ENCODE results near the gene SYNPO2.
"Not testable (repeated sequence)": the region's sequence is repeated elsewhere in the genome, so short reads cannot be mapped to it uniquely, and the experiment has no call there.

SYNPO2 gene

DNA sequence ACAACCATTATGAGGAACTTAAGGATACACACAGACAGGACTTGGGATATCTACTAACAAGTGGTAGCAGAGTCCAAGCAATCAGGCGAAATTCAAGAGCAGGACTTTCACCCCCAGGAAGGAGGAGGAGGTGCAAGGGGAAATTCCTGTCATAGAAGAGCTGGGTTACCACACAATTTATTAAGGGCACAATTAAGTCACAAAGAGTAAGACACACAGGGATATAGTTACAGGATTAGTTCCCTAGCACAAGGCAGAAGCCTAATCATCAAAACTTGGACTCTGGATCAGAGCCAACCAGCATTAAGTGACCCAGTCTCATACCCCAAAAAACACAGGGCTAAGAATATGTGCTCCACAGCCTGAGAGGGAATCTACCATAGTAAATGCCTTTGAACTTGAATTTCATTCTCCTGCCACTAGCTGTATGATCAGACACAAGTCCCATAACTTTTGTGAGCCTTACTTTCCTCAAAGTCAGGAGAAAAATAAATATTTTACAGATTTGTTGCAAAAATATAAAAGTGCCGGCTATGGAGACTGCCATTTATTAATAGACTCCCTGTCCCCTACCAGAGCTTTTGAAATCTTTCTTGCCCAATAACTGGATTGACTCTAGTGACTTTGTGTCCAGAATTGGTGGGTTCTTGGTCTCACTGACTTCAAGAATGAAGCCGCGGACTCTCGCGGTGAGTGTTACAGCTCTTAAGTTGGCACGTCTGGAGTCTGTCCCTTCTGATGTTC is 87.0 kb downstream of the SYNPO2 start:
- no peak for DNase-seq

- DNase-seq: not testable (repeated sequence)
These were observed 87.5 kb downstream of the SYNPO2 start for GRCh38 chr4:118976193-118976560.

DNA sequence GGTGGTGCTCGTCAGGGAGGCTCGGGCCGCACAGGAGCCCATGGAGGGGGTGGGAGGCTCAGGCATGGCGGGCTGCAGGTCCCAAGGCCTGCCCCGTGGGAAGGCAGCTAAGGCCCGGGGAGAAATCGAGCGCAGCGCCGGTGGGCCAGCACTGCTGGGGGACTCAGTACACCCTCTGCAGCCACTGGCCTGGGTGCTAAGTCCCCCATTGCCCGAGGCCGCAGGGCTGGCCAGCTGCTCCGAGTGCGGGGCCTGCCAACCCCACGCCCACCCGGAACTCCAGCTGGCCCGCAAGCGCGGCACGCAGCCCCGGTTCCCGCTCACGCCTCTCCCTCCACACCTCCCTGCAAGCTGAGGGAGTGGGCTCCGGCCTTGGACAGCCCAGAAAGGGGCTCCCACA is 88.4 kb downstream of the SYNPO2 start:
- not testable (repeated sequence) for DNase-seq

- DNase-seq: no peak
These were observed 91.1 kb downstream of the SYNPO2 start for GRCh38 chr4:118979712-118980111.

GRCh38 chr4:118981171-118981838 is 92.7 kb downstream of the SYNPO2 start:
- DNase-seq: no peak

- DNase-seq: peak; percentile 66
These were observed 93.3 kb downstream of the SYNPO2 start for GRCh38 chr4:118981839-118982381.

DNA sequence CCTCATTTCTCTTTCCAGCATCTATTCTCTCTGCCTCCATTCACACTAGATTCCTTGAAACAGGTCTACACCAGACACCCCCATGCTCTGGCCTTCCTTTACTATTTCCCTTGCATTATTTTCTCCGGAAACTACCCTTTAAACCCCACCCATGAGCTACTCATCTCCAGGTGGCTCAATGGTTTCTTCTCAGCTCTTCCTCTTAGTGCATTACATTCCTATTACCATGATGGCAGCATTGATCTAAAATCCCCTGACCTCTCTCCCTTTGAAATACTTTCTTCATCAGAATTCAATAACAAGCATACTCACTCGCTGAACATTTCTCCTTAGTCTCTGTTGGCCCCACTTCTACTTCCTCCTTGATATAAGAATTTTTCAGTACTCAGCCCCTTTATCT is 94.6 kb downstream of the SYNPO2 start:
- DNase-seq: no peak

GRCh38 chr4:118983831-118984230 is 95.2 kb downstream of the SYNPO2 start:
- DNase-seq: no peak

- DNase-seq: no peak
These were observed 96.7 kb downstream of the SYNPO2 start for GRCh38 chr4:118985170-118986000.

DNA sequence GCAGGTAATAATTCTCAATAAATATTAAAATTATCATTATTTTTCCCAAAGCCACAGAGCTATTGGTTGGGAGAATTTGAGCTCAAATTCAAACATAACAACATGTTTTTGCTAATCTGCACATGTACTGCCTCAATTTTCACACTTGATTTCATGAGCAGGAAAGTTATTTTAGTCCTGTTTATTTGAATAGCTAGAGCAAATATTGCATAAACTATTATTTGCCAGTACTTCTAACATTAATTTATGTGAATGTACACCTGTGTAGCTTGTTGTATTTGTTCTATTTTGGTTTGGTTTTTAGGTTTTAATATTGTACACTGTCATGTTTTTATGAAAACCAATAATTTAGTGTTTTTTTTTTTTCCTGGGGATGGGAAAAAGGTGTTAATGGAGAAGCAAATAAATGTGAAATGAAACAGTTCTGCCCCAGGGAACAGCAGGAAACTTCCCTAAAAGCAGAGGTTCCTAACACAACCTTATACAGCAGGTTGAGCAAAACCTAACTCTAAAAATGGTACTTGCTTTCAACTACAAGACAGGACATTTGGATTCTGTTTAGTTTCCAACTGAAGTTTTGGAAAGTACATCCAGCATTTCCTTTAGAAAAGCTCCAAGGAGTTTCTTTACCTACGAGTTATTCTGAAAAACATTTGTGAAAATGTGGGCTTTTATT is 99.4 kb downstream of the SYNPO2 start:
- no peak for DNase-seq

GRCh38 chr4:118988635-118988972 is 100.0 kb downstream of the SYNPO2 start:
- DNase-seq: no peak

- DNase-seq: peak; percentile 8
These were observed 100.7 kb downstream of the SYNPO2 start for GRCh38 chr4:118989098-118990080.

DNA sequence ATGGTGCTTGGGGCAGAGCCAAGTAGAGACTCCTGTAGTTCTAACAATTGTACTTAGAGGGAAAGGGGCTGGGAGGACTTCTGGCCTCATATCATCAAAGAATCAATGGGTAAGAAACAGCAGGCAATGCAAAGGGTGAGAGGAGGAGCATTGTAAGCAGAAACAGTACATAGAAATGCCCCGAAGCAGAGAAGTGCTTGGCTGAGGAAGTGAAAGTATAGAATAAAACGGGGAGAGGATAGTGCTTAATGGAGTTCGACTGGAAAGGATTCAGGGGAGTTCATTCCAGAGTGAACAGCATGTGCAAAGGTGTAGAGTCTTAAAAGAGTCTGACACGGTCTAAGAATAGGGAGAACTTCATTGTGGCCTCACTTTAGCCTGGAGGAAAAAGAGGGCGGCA is 103.0 kb downstream of the SYNPO2 start:
- no peak for DNase-seq

GRCh38 chr4:118992149-118992548 is 103.5 kb downstream of the SYNPO2 start:
- DNase-seq: no peak

DNA sequence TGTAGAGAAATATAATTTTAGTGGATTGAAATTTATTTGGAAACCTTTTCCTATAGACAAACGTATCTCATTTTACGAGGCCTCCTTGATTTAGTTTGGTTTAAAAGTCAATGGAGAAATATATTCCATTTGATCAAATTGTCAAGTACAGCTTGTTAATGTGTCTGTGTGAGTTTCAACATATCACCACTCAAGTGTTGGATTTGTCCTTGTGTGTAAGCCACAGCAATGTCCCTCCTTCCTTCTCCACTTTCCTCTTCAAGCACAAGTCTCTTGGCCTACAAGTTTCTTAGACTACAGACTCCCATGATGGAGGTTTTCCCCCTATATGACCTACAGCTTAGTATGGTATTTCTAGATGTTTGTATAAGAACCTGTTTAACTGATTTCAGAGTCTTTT is 104.7 kb downstream of the SYNPO2 start:
- no peak for DNase-seq

DNA sequence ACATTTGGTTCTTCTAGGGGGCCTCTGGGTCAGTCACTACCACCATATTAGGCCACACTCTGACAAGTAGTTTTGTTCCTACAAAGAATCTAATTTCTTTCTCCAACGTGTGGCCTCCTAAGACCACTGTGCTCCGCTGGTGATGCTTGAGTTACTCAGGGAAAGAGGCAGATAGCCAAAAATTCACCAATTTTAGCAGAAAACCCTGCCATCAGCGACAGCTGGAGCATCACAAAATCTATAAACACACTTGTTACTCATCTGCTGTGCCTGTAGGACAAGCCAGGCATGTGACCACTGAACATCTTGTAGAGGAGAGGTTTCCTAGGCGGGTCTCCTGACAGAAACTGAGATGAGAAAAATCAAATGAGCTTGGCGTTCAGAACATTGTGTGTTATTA is 105.4 kb downstream of the SYNPO2 start:
- no peak for DNase-seq

GRCh38 chr4:118995693-118996391 is 107.2 kb downstream of the SYNPO2 start:
- no peak for DNase-seq

- DNase-seq: no peak
These were observed 108.9 kb downstream of the SYNPO2 start for GRCh38 chr4:118997601-118998000.

DNA sequence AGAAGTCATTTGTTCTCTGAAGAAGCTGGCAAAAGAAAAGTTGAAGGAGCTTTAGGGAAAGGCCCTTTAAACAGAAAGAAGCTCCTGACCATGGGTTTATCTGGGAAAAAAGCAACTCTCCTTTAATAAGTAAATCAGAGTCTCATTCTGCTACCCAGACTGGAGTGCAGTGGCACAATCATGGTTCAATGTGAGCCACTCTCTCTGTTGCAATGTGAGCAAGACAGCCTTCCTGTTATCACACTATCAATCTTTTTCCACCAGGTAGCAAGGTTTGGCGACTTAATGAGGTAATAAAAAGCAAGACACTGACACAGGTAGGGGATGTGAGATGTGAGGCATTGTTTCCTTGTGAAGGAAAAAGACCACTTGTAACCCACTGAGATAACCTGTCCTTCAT is 111.3 kb downstream of the SYNPO2 start:
- no peak for DNase-seq

GRCh38 chr4:119000400-119000799 is 111.7 kb downstream of the SYNPO2 start:
- DNase-seq: no peak

GRCh38 chr4:119002476-119002875 is 113.8 kb downstream of the SYNPO2 start:
- DNase-seq: no peak
